NT2/D1 (cell line): ENCODE data around the gene GLT8D2.

Experiments
- DNase-seq: peaks from one replicate; pipeline ENCODE4 v3.0.0-alpha.2; 2011; ENCODE audit warnings: low read depth, low spot score
- H3K27me3 ChIP-seq: 2 replicates; pipeline ENCODE4 v1.6.0; 2011; ENCODE audit warnings: mild to moderate bottlenecking; ENCODE audit not compliant: insufficient read length, insufficient read depth
- H3K36me3 ChIP-seq: 2 replicates; pipeline ENCODE4 v1.6.1; 2011; ENCODE audit warnings: mild to moderate bottlenecking, low read length, mixed read lengths; ENCODE audit not compliant: insufficient read depth, insufficient read length
- H3K4me1 ChIP-seq: 2 replicates; pipeline ENCODE4 v1.5.1; 2011; ENCODE audit not compliant: insufficient read depth, insufficient read length
- H3K4me3 ChIP-seq: 2 replicates; pipeline ENCODE4 v1.5.1; 2011; ENCODE audit warnings: low read depth; ENCODE audit not compliant: insufficient read length
- H3K9ac ChIP-seq: 2 replicates; pipeline ENCODE4 v1.6.0; 2011; ENCODE audit warnings: low read depth; ENCODE audit not compliant: insufficient read length
- H3K9me3 ChIP-seq: 2 replicates; pipeline ENCODE4 v1.5.1; 2011; ENCODE audit warnings: mild to moderate bottlenecking, low read length; ENCODE audit not compliant: insufficient read depth
- SUZ12 ChIP-seq: IDR thresholded peaks from 2 replicates; pipeline ENCODE4 v1.6.1; 2011; ENCODE audit not compliant: insufficient read length, insufficient read depth; ENCODE audit errors: extremely low read depth
- YY1 ChIP-seq: IDR thresholded peaks from 2 replicates; pipeline ENCODE4 v1.6.1; 2011; ENCODE audit not compliant: insufficient read length, insufficient read depth
- ZNF274 ChIP-seq: IDR thresholded peaks from 2 replicates; pipeline ENCODE4 v1.6.1; 2011; ENCODE audit warnings: mild to moderate bottlenecking, low read depth, low read length

Gene GLT8D2

DNA sequence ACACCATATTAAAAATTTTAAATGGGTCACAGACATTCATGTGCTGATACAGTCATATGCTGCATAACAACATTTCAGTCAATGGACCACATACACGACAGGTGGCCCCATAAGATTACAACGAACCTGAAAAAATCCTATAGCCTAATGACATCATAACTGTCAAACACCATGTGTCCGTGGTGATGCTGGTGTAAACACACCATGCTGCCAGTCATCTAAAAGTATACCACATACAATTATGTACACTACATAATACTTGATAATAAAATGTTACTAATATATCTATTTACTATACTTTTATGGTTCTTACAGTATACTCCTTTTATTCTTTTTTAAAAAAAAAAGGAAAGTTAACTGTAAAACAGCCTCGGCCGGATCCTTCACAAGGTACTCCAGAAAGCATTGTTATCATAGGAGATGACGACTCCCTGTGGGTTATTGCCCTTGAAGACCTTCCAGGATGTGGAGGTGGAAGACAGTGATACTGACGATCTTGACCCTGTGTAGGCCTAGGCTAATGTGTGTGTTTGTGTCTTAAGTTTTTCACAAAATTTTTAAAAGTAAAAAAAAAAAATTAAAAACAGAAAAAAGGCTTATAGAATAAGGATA lies 89.3 kb downstream of the GLT8D2 start:
- TF ChIP-seq SUZ12 (no peak), YY1 (no peak), ZNF274 (no peak)
- Histone ChIP-seq H3K9me3 (no peaks in the 10 kb centered on the region), H3K4me1 (no peaks in the 10 kb centered on the region), H3K27me3 (no peaks in the 10 kb centered on the region), H3K9ac (no peak overlapping the region), H3K36me3 (peaks cover 26% of the 10 kb centered on the region), H3K4me3 (no peak overlapping the region)
- no peak for DNase-seq

DNA sequence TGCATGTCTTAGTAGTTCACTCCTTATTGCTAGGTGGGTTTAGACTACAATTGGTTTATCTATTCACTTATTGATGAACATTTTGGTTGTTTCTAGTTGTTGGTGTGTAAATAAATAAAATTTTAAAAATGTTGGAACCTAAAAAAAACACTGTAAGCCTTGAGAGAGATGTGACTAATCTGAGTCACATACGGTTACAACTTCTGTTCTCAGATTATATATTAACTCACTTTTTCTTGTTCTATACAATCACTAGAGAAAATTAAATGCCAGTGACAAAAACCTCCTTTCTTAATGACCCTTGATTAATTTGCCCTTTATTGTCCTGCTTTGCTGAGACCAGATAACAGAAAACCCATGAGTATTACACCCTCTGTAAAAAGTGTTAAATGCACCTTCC lies 91.4 kb downstream of the GLT8D2 start:
- DNase-seq, result no peak
- peaks cover 26% of the 10 kb centered on the region for H3K36me3 ChIP-seq
- TF ChIP-seq SUZ12, result no peak
- TF ChIP-seq ZNF274, result no peak
- no peak for TF ChIP-seq YY1
- H3K4me1 ChIP-seq, result no peaks in the 10 kb centered on the region
- no peak overlapping the region for H3K9ac ChIP-seq
- no peaks in the 10 kb centered on the region for H3K27me3 ChIP-seq
- no peaks in the 10 kb centered on the region for H3K9me3 ChIP-seq
- H3K4me3 ChIP-seq, result no peak overlapping the region

DNA sequence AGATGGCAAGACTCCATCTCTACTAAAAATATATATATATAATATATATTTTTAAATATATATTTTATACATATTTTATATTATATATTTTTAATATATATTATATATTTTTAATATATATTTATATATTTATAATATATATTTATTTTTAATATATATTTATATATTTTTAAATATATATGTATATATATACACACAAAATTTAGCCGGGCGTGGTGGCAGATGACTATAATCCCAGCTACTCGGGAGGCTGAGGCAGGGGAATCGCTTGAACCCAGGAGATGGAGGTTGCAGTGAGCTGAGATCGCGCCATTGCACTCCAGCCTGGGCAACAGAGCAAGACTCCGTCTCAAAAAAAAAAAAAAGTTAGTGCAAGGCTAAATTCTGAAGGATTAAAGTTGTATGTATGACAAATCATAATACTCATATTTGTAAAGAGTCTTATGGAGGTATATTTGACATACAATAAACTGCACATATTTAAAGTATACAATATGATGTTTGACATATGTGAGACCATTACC lies 92.1 kb downstream of the GLT8D2 start:
- H3K4me3 ChIP-seq, result peak overlapping the region; percentile 95
- no peak for TF ChIP-seq ZNF274
- no peak for TF ChIP-seq YY1
- TF ChIP-seq SUZ12, result no peak
- H3K9ac ChIP-seq, result no peak overlapping the region

DNA sequence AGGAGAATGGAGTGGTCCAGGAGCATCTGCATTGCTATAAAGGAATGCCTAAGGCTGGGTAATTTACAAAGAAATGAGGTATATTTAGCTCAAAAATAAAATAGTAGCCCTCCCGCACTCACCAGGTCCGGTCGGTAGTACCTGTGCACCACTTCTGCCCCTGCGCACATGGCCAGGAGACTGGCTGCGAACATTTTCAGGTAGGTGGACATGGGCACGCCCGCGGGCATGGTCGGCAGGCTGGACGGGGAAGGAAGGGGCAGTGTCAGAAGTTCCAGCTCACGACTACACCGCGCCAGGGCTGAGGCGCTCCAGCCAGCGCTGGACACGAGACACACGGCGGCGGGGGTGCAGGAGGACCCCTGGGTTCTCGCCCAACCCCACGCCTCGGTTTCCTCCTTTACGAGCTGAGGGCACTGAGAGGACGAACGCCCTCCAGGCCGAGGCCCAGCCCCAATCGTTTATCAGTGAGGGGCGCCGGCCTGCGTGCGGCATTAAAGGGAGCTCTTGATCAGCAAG lies 93.4 kb downstream of the GLT8D2 start:
- peaks cover 33% of the 10 kb centered on the region for H3K36me3 ChIP-seq
- no peaks in the 10 kb centered on the region for H3K4me1 ChIP-seq
- H3K27me3 ChIP-seq, result no peaks in the 10 kb centered on the region
- peak overlapping the region; percentile 95 for H3K4me3 ChIP-seq
- no peaks in the 10 kb centered on the region for H3K9me3 ChIP-seq
- DNase-seq, result no peak
- TF ChIP-seq YY1 (no peak), ZNF274 (no peak), SUZ12 (no peak)
- peak overlapping the region; percentile 99 for H3K9ac ChIP-seq

More for the DNA sequence above, 92.1 kb downstream of the GLT8D2 start:
- H3K4me1 ChIP-seq, result no peaks in the 10 kb centered on the region
- H3K36me3 ChIP-seq, result peaks cover 26% of the 10 kb centered on the region
- no peaks in the 10 kb centered on the region for H3K9me3 ChIP-seq
- DNase-seq, result no peak
- no peaks in the 10 kb centered on the region for H3K27me3 ChIP-seq

DNA sequence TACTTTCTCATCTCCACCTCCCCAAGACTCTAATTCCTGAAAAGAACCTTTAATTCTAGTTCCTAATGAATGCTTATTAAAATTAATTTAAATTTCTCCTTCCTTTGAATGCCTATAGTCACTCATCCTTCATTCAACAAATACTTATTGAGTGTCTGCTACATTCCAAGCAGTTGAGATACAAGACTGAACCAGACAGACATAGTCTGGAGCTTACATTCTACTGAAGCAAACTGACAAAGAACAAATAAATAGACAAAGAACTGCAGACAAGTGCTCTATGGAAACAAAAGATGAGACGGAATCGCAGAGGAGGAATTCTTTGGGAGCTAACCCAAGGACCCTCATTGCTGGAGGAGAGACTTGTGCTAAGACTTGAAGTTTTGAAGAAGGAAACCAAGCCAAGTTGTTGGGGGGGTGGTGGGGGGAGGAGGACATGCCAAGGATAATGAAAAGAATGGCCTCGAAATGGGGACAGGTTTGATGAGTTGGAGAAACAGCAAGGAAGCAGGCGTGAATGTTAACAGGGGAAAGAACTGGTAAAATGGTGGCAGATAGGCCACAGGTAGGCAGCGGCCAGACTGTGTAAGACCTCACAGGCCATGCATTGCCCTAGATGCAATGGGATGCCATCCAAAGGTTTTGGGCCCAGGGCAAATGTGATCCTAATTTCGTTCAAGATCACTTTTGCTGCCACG lies 94.0 kb downstream of the GLT8D2 start:
- TF ChIP-seq ZNF274 (no peak), YY1 (no peak), SUZ12 (no peak)
- H3K36me3 ChIP-seq, result peaks cover 39% of the 10 kb centered on the region
- H3K4me1 ChIP-seq, result no peaks in the 10 kb centered on the region
- H3K27me3 ChIP-seq, result no peaks in the 10 kb centered on the region
- peak overlapping the region; percentile 99 for H3K9ac ChIP-seq
- H3K4me3 ChIP-seq, result peak overlapping the region; percentile 95
- H3K9me3 ChIP-seq, result no peaks in the 10 kb centered on the region
- no peak for DNase-seq

DNA sequence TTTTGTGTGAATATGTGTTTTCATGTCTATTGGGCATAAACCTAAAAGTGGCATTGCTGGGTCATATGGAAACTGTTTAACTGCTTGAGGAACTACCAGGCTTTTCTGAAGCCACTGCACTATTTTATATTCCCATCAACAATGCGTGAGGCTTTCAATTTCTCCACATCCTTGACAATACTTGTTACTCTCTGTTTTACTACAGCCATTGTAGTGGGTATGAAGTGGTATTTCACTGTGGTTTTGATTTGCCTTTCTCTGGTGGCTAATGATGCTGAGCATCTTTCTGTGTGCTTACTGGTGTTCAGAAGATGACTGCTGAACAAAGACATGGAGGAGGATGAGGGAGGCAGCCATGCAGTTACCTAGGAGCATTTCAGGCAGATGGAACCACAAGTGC lies 97.5 kb downstream of the GLT8D2 start:
- Histone ChIP-seq H3K4me1 (no peaks in the 10 kb centered on the region), H3K9ac (no peak overlapping the region), H3K36me3 (peaks cover 73% of the 10 kb centered on the region), H3K4me3 (no peak overlapping the region), H3K9me3 (no peaks in the 10 kb centered on the region), H3K27me3 (no peaks in the 10 kb centered on the region)
- TF ChIP-seq SUZ12, result no peak
- TF ChIP-seq ZNF274, result no peak
- TF ChIP-seq YY1, result no peak
- no peak for DNase-seq

DNA sequence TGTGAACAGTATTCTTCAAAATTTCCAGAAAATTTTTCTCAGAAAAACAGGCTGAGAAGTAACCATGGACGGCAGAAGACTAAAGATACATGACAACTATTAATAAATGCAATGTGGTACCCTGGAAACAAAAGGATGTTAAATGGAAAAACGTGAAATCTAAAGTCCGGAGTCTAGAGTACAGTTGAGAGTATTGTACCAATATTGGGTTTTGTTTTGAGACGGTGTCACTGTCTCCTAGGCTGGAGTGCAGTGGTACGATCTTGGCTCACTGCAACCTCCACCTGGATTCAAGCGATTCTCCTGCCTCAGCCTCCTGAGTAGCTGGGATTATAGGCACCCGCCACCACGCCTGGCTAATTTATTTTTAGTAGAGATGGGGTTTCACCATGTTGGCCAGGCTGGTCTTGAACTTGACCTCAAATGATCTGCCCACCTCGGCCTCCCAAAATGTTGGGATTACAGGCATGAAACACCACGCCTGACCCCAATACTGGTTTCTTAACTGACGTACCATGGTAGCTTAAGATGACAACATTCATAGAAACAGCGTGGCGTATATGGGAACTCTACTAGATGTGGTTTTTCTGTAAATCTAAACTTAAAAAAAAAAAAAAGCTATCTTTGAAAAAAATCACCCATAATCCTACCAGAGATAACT lies 101.1 kb downstream of the GLT8D2 start:
- DNase-seq, result no peak

More for the DNA sequence above, 101.1 kb downstream of the GLT8D2 start:
- peaks cover 99% of the 10 kb centered on the region for H3K36me3 ChIP-seq
- no peaks in the 10 kb centered on the region for H3K9me3 ChIP-seq
- no peaks in the 10 kb centered on the region for H3K27me3 ChIP-seq
- TF ChIP-seq SUZ12, result no peak
- TF ChIP-seq ZNF274, result no peak
- TF ChIP-seq YY1, result no peak
- no peaks in the 10 kb centered on the region for H3K4me1 ChIP-seq
- H3K9ac ChIP-seq, result no peak overlapping the region
- no peak overlapping the region for H3K4me3 ChIP-seq
